Liver (tissue), 9 donors: ENCODE measurements around the gene GLRA3. TPM values are rescaled to one million over a fixed set of nuclear protein-coding genes. Genes with fewer than 3 reads are reported as not detected.
"Not testable (repeated sequence)": the region's sequence is repeated elsewhere in the genome, so short reads cannot be mapped to it uniquely, and the experiment has no call there.

Experiments
- DNase-seq: peaks from one replicate; pipeline ENCODE4 v3.0.0-alpha.2; 2017; ENCODE audit warnings: low spot score
- H3K27ac ChIP-seq, 2 donors: one replicate each; pipeline ENCODE4 v1.7.0; 2013; ENCODE audit warnings: inconsistent platforms in 2 of 2, low read length in 2 of 2, control low read depth in 1 of 2, low read depth in 1 of 2, mild to moderate bottlenecking in 1 of 2
- H3K27me3 ChIP-seq, 4 donors: one replicate each; pipeline versions ENCODE4 v1.6.1 to v1.7.0; 2013; ENCODE audit warnings: low read length in 3 of 4, inconsistent platforms in 1 of 4, mild to moderate bottlenecking in 1 of 4, moderate library complexity in 1 of 4; ENCODE audit not compliant: control insufficient read depth in 4 of 4, insufficient read depth in 4 of 4
- H3K36me3 ChIP-seq, 4 donors: one replicate each; pipeline versions ENCODE4 v1.6.1 to v1.7.0; 2013; ENCODE audit warnings: low read length in 3 of 4, mild to moderate bottlenecking in 3 of 4, low read depth in 1 of 4, moderate library complexity in 1 of 4; ENCODE audit not compliant: control insufficient read depth in 4 of 4, insufficient read depth in 3 of 4
- H3K4me1 ChIP-seq, 4 donors: one replicate each; pipeline versions ENCODE4 v1.6.1 to v1.7.0; 2013; ENCODE audit warnings: low read length in 3 of 4, mild to moderate bottlenecking in 3 of 4, moderate library complexity in 1 of 4; ENCODE audit not compliant: control insufficient read depth in 4 of 4, insufficient read depth in 4 of 4
- H3K4me3 ChIP-seq, 3 donors: one replicate each; pipeline versions ENCODE4 v1.6.1 to v1.7.0; 2013; ENCODE audit warnings: low read length in 3 of 3, control low read depth in 1 of 3, low read depth in 1 of 3, mild to moderate bottlenecking in 1 of 3
- H3K9ac ChIP-seq, 2 donors: one replicate each; pipeline ENCODE4 v1.7.0; 2013; ENCODE audit warnings: low read length in 2 of 2, mild to moderate bottlenecking in 2 of 2, moderate library complexity in 2 of 2, control low read depth in 1 of 2, low read depth in 1 of 2
- H3K9me3 ChIP-seq, 4 donors: one replicate each; pipeline versions ENCODE4 v1.6.1 to v1.7.0; 2013; ENCODE audit warnings: low read length in 3 of 4; ENCODE audit not compliant: control insufficient read depth in 4 of 4
- ATF3 ChIP-seq: IDR thresholded peaks from 2 replicates; pipeline ENCODE4 v1.6.1; 2016; ENCODE audit warnings: antibody characterized with exemption
- CTCF ChIP-seq: fragments of 150-350 bp; IDR thresholded peaks from 2 replicates; pipeline ENCODE4 v1.5.1; 2017; ENCODE audit warnings: improper control_type of control experiment, low read depth, low read length; ENCODE audit not compliant: missing input control
- GABPA ChIP-seq, 2 donors: IDR thresholded peaks in 1 of 2; conservative IDR thresholded peaks in 1 of 2; 2 replicates each; pipeline ENCODE4 v1.6.1; 2016; ENCODE audit warnings: antibody characterized with exemption in 2 of 2, mild to moderate bottlenecking in 1 of 2, moderate library complexity in 1 of 2
- HNF4A ChIP-seq, 2 donors: conservative IDR thresholded peaks; 2 replicates each; pipeline ENCODE4 v1.6.1; 2016; ENCODE audit warnings: antibody characterized with exemption in 2 of 2, mild to moderate bottlenecking in 2 of 2
- HNF4G ChIP-seq: IDR thresholded peaks from 2 replicates; pipeline ENCODE4 v1.6.1; 2016; ENCODE audit warnings: antibody characterized with exemption
- JUND ChIP-seq, 2 donors: IDR thresholded peaks; 2 replicates each; pipeline ENCODE4 v1.6.1; 2016; ENCODE audit warnings: antibody characterized with exemption in 2 of 2
- MAX ChIP-seq: IDR thresholded peaks from 2 replicates; pipeline ENCODE4 v1.6.1; 2016; ENCODE audit warnings: antibody characterized with exemption
- RAD21 ChIP-seq, 2 donors: IDR thresholded peaks; 2 replicates each; pipeline ENCODE4 v1.6.1; 2016; ENCODE audit warnings: antibody characterized with exemption in 2 of 2, mild to moderate bottlenecking in 2 of 2
- REST ChIP-seq: IDR thresholded peaks from 2 replicates; pipeline ENCODE4 v1.6.1; 2016; ENCODE audit warnings: antibody characterized with exemption, mild to moderate bottlenecking
- RXRA ChIP-seq, 2 donors: IDR thresholded peaks; 2 replicates each; pipeline ENCODE4 v1.6.1; 2017 to 2018; ENCODE audit warnings: antibody characterized with exemption in 2 of 2, mild to moderate bottlenecking in 1 of 2
- ZBTB33 ChIP-seq: IDR thresholded peaks from 2 replicates; pipeline ENCODE4 v1.6.1; 2016; ENCODE audit warnings: antibody characterized with exemption
- WGBS: extraction: QIAGEN DNeasy Blood & Tissue Kit; methylation state at CpG from one replicate; pipeline ENCODE4 v1.1.7; 2013; 5-methylcytosine and 5-hydroxymethylcytosine counted together
- polyA plus RNA-seq, 2 donors: library from polyadenylated mRNA; stranded (reverse) in 1 of 2; unstranded in 1 of 2; fragments of 200-250 nt in 1 of 2; fragments of >200 nt in 1 of 2; fragmentation: Nextera tagmentation in 1 of 2; extraction: Ambion mirVana in 1 of 2; gene quantifications; one replicate each; pipeline versions ENCODE4 v1.2.1 to v1.2.3, GENCODE V29; 2013 to 2015
- total RNA-seq, 2 donors: library from RNA; depleted of rRNA; stranded (reverse); fragments of >200 nt; gene quantifications; one replicate each; pipeline ENCODE4 v1.2.3, GENCODE V29; 2014
- donor health status: healthy.
- donor health status: healthy.
- donor health status: healthy.
- donor health status: healthy.
- donor health status: healthy.

Gene GLRA3
- total and polyA plus RNA-seq, 4 donors: not detected

GRCh38 chr4:174778274-174778986 lies 50.6 kb downstream of the GLRA3 start:
- DNase-seq, H3K9me3 ChIP-seq, H3K4me3 ChIP-seq, H3K27ac ChIP-seq, H3K4me1 ChIP-seq, H3K27me3 ChIP-seq, H3K36me3 ChIP-seq, H3K9ac ChIP-seq: not testable (repeated sequence)
- 88% methylated on average over 21 of the region's 28 CpGs for WGBS

- no peak for TF ChIP-seq HNF4G
- no peak for TF ChIP-seq HNF4A (conservative IDR thresholded peaks at IDR 0.05)
- TF ChIP-seq RAD21 (IDR thresholded peaks at IDR 0.05): no peak
- TF ChIP-seq JUND (IDR thresholded peaks at IDR 0.05): no peak
- TF ChIP-seq MAX: no peak
- TF ChIP-seq RXRA (IDR thresholded peaks at IDR 0.05): no peak
- TF ChIP-seq REST: no peak
- no peak for TF ChIP-seq ATF3
- TF ChIP-seq ZBTB33: no peak
- Histone ChIP-seq H3K4me3 (no peak overlapping the region), H3K9me3 (no peaks in the 10 kb centered on the region), H3K9ac (no peak overlapping the region), H3K27ac (no peak overlapping the region), H3K4me1 (no peaks in the 10 kb centered on the region), H3K36me3 (no peaks in the 10 kb centered on the region), H3K27me3 (no peaks in the 10 kb centered on the region)
- WGBS: 10% methylated on average over 1 of the region's 1 CpG
- DNase-seq: no peak
These were observed 53.7 kb downstream of the GLRA3 start for GRCh38 chr4:174775366-174775765.

GRCh38 chr4:174764105-174764729 lies 64.8 kb downstream of the GLRA3 start:
- WGBS: 54% methylated on average over 7 of the region's 7 CpGs
- H3K4me3 ChIP-seq: no peak overlapping the region
- DNase-seq: no peak
- no peaks in the 10 kb centered on the region for H3K4me1 ChIP-seq
- H3K27me3 ChIP-seq: no peaks in the 10 kb centered on the region
- no peak overlapping the region for H3K9ac ChIP-seq
- H3K9me3 ChIP-seq: no peaks in the 10 kb centered on the region
- no peak overlapping the region for H3K27ac ChIP-seq
- no peaks in the 10 kb centered on the region for H3K36me3 ChIP-seq
- TF ChIP-seq CTCF (peak; percentile 54), HNF4G (no peak), RXRA (IDR thresholded peaks at IDR 0.05) (no peak), MAX (no peak), ZBTB33 (no peak), HNF4A (conservative IDR thresholded peaks at IDR 0.05) (no peak), GABPA (IDR thresholded peaks at IDR 0.05 in 1 of 2, conservative IDR thresholded peaks at IDR 0.05 in 1 of 2) (no peak)
